ENCODE data around the gene KATNIP.

Gene KATNIP

GRCh38 chr16:27549746-27550581 is at the start of gene KATNIP, which contains the start of gene GTF3C1:
Gene KATNIP (plus strand): TSS chr16:27550144. CDS start chr16:27550171, 27 bp downstream.
Gene GTF3C1 (minus strand): TSS chr16:27549913. CDS start chr16:27549890, 23 bp downstream.
- in situ Hi-C loops (cut with MboI; ENCODE audit: low pct_unique_long_range_greater_than_20kb, low sequenced_read_pairs, unreplicated experiment) = no loop called here
- peak; percentile 100 for DNase-seq (ENCODE audit: low spot score)
- no peak for TF ChIP-seq CTCF (IDR thresholded peaks at IDR 0.05; ENCODE audit: extremely low read depth, insufficient read depth, missing control alignments)

- in situ Hi-C loops (cut with MboI; ENCODE audit: low pct_unique_long_range_greater_than_20kb, low sequenced_read_pairs, unreplicated experiment) = no loop called here
- DNase-seq (ENCODE audit: low spot score) = no peak
- TF ChIP-seq CTCF (IDR thresholded peaks at IDR 0.05; ENCODE audit: extremely low read depth, insufficient read depth, missing control alignments) = no peak
These were observed 49.1 kb upstream of the KATNIP start for GRCh38 chr16:27500801-27501200.

GRCh38 chr16:27503662-27504061 is 46.3 kb upstream of the KATNIP start:
- in situ Hi-C loops (cut with MboI; ENCODE audit: low pct_unique_long_range_greater_than_20kb, low sequenced_read_pairs, unreplicated experiment) = no loop called here
- no peak for TF ChIP-seq CTCF (IDR thresholded peaks at IDR 0.05; ENCODE audit: extremely low read depth, insufficient read depth, missing control alignments)
- no peak for DNase-seq (ENCODE audit: low spot score)

- TF ChIP-seq CTCF (IDR thresholded peaks at IDR 0.05; ENCODE audit: extremely low read depth, insufficient read depth, missing control alignments) = no peak
- in situ Hi-C loops (cut with MboI; ENCODE audit: low pct_unique_long_range_greater_than_20kb, low sequenced_read_pairs, unreplicated experiment) = no loop called here
- DNase-seq (ENCODE audit: low spot score) = no peak
These were observed 44.4 kb upstream of the KATNIP start for GRCh38 chr16:27505297-27506236.

GRCh38 chr16:27506771-27507170 is 43.2 kb upstream of the KATNIP start:
- TF ChIP-seq CTCF (IDR thresholded peaks at IDR 0.05; ENCODE audit: extremely low read depth, insufficient read depth, missing control alignments) = no peak
- no peak for DNase-seq (ENCODE audit: low spot score)
- in situ Hi-C loops (cut with MboI; ENCODE audit: low pct_unique_long_range_greater_than_20kb, low sequenced_read_pairs, unreplicated experiment) = no loop called here

- no peak for TF ChIP-seq CTCF (IDR thresholded peaks at IDR 0.05; ENCODE audit: extremely low read depth, insufficient read depth, missing control alignments)
- in situ Hi-C loops (cut with MboI; ENCODE audit: low pct_unique_long_range_greater_than_20kb, low sequenced_read_pairs, unreplicated experiment) = no loop called here
- no peak for DNase-seq (ENCODE audit: low spot score)
These were observed 41.5 kb upstream of the KATNIP start for GRCh38 chr16:27508476-27508875.
